ENCODE measurements around the gene UNC5C.
"Not testable (repeated sequence)": the region's sequence is repeated elsewhere in the genome, so short reads cannot be mapped to it uniquely, and the experiment has no call there.

Gene UNC5C

DNA sequence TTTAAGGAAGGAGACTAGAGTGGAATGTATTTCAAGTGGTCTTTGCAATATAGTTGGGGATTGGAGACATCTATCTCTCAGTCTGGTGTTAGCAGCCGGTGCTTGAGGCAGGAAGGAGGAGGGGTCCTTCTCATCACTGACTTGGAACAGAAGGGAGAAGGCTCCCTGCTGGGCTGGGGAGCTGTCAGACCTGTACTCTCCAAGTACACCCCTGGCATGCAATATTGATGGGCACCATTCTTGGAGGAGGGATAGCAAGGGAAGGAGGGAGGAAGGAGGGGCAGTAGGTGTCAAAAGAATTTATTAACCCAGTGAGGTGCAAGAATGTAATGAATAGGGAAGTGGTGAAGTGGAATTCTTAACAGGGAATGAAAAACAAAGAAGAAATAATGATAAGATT is 338.8 kb downstream of the UNC5C start:
- no peak for DNase-seq

DNA sequence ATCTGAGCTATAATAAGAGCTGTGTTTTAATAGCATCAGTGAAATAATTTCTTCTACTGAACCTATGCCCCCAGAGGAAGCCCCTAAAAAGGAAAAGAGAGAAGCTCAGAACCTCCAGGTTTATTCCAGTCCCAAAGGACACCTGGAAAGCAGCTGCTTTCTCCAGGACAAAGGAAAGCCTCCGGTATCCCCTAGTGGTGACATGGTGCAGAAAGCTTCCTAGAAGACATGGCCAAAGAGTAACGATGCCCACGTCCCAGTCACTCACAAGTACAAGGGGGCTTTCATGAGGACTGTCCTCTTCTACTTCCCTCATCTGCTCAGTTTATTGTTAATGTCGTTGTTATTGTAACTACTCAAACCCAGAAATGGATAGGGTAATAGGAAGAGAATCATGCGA is 343.9 kb downstream of the UNC5C start:
- no peak for DNase-seq

DNA sequence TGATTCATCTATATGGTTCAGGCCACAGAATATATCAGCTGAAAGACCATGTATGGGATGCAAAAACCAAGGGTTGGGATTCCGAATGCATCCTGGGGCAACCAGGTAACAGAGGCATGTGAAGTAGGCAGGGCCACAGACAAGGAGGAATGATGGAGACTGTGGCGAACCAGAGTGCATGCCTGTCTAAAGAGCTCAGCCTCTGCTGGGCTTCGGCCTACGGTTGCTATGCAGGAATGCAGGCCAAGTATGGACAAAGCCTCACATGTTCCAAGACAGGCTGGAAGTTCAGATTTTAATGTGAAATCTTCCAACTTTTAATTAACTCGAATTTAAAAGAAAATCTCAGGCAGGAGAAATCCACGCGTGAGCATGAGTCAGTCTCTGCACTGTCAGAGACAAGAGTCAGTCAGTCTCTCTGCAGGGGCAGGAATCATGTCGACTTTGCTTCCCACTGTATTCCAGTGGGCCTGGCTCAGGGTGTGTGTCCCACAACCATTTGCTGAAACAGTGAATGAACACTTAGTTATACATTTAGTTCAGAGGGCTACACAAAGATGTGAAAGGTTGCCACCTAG is 344.4 kb downstream of the UNC5C start:
- DNase-seq = no peak

DNA sequence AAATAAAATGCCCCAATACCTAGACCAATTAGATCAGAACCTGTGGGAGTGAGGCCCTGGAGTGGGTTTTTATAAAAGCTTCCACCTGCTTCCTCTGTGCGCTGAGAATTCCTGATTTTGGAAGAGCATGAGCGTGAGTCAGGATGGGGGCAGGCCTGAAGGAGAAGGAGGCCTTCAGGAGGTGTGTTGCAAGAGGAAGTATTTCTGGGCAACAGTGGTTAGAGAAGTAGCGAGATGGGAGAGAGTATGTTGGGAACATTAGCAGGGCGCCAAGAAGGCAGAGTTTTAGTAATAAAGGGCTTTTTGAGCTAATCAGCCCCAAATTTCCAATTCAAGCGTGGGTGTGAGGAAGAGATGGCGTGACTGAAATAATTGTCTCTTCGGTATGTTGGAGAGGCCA is 349.8 kb downstream of the UNC5C start:
- DNase-seq = no peak

DNA sequence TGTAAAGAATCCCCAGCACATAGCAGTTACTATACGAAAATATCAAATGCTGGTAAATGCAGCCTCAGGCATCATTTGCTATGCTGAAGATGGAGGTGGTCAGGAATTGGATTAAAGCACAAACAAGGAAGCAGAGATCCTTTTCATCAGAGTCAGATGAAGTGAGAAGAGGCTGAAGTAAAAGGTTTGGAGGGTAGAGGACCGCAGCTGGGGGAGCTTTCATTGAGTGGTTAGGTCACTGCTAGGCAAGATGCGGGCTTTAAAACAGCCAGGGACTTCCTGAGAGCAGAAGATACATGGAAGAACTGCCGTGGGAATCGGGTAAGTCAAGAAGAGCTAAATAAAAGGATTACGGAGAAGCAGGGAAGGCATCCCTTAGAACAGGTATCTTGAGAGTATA is 351.4 kb downstream of the UNC5C start:
- DNase-seq = no peak

DNA sequence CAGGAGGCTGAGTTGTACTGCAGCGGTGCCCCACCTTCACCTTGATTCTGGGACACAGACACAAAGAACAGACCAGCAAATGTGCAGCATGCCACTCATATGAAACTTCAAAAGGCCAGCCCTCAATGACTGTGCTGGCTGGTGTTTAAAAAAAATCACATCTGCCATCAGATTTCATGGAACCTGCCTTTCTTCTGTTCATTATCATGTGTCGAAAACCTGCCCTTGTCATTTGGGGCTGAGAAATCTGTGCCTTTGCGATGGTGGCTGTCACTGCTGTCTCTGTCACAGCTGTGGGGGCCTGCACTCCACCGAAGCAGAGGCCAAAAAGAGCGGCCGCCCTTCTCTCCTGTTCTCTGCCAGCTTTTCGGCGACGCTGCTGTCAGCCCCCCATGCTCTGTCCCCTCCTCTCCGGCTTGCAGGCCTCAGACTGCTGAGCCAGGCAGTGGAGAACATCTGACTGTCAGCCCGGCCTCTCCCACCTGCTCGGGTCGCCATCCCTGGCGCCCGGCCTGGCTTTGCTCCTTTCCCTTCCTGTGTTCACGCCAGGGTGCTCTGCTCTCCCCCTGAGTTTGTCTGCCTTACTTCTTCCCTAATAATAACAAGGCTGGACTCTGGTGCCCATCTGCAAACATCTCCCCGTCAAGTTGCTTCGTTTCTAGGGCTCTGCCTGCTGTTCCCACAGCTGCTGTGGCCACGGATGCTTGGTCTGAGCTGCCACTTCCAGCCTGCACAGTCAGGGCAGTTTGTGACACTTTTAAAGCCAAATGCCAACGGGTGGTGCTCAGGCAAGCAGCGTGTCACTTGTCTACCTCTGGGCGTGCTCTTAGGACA is 355.2 kb downstream of the UNC5C start:
- DNase-seq = no peak

DNA sequence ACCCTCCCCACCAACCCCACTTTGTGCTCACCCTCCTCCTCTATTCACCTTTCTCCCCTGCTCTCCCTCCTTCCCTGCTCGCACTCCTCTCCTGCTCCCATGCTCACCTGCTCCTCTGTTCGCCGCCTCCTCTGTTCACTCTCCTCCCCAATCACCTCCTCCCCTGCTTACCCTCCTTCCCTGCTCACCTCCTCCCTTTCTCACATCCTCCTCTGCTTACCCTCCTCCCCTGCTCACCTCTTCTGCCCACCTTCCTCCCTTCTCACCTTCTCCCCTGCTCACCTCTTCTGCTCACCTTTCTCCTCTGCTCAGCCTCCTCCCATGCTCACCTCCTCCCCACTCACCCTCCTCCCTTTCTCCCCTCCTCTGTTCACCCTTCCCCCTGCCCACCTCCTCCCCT is 357.2 kb downstream of the UNC5C start:
- no peak for DNase-seq

DNA sequence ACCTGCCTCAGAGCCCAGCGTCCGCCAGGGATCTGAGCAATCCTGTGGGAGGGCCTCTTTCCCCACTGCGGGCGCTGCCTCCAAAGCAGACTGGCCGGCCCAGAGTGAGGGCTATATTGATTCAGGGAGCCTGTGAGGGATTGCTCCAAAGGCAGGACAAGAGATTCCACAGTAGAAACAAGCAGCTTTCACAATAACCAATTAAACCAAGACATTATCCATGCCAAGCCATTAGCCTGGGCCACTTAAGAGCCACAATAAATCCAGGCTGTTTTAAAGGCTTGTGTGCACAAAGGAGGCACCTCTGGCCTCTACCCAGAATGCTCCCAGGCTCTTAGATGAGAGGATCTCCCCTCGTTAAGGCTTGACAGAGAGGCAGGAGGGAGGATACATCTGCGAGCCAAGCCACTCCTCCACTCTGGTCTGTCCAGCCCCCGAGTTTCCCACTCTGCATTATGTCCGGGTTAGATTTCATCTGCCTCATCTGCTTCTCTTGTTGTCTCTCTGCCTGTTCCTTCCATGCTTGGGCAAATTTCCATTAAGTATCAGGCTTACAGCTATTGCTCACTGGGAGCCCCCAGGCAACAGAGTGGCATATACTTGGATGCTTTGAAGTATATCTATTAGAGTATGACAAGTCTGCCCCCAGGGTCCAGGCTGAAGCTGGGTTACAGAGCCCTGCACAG is 357.9 kb downstream of the UNC5C start:
- DNase-seq = no peak

DNA sequence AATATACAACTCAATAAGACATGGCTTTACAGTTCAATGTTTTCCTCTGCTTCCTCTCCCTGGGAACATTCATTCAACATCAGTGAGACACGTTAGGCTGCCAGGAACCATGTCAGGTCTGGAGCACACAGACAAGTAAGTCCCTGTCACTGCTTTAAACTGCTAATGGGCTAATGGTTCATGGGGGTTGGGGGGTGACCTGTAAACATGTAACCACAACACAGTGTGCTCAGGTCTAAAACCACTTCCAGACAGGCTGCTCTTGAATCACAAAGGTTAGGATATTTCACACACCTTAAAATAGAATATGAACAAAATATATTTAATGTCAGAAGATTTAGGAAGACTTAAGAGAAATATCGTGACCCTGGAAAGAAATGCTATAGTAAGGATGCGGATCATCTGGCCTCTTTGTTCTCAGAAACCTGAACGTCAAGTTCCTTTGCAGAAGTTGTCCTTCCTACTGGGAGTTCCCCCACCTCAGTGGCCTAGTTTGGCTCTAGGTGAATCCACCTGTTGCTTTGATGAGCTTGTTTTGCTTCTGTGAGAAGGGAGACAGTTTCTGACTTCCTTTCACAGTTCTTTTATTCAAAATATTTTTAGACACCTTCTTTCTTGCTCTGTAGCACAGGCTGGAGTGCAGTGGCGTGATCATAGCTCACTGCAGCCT is 359.9 kb downstream of the UNC5C start:
- DNase-seq = no peak

DNA sequence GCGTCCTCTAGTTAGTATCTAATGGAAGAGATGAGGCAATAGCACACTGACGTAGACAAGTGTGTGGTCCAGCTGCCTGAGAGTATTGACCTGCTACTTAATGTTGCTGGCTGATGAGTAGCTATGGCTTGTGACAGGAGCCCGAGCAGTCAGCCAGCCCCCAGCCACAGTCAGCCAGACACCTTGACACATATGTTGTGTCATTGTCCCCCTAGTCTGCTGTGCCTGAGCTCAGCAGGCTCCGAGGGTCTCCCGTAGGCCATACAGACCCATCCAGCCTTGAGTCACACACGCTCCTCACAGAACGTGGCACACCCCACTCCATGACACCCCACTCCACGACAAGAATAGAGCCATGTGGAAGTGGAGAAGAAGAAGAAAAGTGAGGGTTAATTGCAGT is 362.1 kb downstream of the UNC5C start:
- no peak for DNase-seq

DNA sequence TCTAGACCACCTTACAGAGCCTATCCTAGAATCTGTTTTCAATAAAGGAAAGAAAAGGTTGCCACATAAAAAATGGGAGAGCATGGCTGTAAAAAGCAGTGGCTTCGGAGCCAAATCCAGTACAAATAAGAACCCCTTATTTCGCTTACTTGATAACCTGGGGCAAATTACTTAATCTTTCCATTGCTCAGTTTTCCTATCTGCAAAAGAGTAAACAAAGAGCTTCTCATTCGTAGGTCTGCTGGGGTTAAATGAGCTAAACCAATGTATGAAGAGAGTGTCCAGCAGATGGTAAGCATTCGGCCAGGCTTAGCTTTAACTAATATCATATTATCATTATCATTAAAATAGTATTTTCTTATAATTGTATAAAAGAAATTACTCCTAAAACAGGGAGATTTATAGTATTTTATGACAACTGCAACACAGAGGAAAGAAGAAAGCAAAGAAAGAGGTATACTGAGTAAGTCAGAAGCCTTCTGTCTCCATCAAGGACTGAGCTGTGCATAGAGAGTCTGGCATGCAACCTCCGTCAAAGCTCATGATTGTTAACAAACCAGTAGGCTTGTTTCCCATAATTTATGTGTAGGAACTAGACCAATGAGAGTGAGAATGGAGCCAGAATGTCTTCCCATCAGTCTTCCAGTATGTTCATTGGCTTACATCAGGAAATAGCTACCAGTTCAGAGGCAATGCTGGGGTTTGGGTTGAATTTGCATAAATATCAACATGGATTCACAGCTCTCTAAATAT is 364.9 kb downstream of the UNC5C start:
- DNase-seq = no peak

DNA sequence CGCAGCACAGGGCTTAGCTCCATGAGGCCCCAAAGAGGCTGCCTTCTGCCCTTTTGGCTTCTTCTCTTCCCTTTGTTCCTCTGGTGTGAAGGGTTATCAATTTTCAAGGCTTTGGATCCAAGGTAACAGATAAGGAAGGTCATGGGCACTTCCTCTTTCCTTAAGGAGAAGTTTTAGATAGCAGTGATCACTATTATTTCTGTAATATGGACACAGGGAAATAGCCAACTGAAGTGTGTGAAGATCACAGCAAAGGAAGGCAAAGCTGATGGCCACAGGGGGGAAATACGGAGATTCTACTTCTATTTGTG is 366.8 kb downstream of the UNC5C start:
- DNase-seq = no peak

DNA sequence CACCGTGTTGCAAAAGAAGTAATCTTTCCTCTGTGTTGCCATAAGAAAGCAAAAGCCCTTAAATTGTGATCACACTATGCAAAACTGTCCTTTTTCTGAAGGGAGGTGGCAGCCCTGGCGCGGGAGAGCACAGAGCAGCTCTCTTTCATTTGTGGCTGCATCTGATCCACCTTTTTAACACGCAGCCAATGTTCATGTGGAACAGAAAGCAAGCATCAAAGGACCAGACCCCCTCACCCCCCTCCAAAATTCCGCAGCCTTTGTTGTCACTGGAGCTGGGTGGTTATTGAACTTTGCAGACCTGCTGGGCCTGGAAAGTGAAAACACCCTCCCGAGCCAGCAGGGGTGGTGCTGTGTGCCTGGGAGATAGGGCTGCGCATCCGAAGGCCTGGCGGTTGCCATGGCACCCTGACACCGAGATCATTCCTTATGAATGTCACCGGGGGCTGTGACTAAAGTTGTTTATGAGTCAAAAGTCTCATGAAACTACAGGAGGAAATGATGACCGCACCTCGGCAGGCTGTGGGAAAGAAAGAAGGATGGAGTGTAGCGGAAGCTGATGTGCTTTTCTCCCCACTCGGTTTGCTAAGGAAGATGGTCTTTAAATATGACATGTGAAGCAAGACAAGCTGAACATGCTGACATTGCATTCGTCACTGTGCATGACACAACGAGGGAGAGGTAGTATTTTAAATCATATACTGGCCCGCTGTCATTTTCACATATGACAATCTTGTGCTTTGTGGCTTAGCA is 367.4 kb downstream of the UNC5C start:
- no peak for DNase-seq

DNA sequence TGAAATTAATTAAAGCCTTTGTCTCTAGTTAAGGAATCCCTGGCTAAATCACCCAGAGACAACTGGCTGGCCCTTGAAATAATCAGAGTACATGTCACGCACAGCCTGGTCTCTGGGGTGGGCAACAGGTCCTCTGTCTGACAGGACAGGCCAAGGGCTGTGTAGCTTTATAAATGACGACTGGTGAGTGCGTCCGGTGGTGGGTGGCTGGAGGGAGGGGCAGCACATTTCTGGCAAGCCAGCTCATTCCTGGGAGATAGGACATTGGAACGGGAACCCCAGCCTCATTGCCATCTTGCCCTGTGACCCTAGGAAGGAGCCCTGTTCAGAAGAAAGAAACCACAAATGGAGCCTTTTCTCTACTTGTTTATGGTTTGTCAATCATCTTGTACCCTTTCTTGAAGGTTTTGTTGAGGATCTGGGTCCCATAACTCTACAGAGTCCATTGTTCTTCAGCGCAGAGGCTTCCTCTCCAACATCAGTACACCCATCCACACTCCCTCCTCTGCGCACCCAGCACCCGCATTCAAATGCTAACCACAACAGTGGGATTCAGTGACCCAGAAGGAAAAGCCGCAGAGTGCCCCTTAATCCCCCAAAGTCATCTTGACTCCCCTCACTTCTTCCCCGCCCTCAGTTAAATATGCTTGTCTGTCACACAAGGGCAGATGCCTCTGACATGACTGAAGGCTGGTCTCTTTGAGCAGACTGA is 368.1 kb downstream of the UNC5C start:
- no peak for DNase-seq

DNA sequence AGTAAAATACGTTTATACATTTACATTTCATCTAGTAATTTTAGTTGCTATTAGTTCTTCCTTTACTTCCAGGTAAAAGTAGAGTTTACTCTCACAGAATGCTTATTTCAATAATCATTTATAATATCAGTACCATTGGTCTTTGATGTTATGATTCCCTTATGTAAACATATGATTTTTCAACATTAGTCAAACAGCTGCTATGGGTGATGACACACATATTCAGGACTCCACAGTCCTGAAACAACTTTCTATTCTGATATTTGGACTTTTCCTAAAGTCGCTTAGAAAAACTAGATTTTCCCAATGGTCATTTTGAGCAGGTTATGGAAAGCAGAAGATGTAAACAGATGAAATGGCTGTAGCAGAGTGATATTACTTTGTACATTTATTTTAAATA is 369.8 kb downstream of the UNC5C start:
- DNase-seq = no peak

DNA sequence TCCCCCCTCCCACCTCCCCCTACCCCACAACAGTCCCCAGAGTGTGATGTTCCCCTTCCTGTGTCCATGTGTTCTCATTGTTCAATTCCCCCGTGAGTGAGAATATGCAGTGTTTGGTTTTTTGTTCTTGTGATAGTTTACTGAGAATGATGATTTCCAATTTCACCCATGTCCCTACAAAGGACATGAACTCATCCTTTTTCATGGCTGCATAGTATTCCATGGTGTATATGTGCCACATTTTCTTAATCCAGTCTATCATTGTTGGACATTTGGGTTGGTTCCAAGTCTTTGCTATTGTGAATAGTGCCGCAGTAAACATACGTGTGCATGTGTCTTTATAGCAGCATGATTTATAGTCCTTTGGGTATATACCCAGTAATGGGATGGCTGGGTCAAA is 377.4 kb downstream of the UNC5C start:
- not testable (repeated sequence) for DNase-seq

DNA sequence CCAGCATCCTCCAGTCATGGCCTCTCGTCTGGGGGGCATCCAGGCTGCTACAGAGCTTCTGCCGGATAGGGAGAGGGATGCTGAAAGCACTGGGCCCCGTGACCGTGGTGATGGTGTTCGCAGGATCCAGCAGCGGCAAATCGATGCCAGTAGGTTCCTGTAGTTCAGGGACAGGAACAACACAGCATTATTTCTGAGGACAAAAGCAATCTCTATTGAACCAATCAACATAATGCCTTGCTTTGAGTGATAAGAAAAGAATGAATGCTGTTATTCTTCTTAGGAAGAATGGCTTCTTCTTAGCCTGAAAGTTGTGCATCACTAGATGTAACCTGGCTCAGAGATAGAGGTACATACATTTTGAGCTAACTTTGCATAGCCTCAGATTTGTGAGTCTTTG is 378.6 kb downstream of the UNC5C start:
- DNase-seq = no peak

DNA sequence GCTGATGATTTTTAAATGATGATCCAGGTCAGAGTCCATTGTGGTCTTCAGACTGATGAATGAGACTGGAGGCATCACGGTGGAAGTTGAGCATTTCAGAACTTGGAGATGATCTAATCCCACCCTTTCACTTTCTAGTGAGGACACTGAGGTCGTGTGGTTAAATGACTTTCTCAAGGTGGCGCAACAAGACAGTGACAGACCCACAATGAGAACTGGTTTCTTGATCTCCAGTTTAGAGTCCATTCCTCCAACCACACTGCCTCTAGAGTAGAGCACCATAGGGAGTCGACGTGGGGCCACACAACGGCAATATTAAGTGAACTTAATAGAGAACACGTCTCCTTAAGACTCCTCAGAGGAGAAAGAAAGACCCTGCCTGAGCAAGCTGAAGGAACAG is 381.0 kb downstream of the UNC5C start:
- no peak for DNase-seq

DNA sequence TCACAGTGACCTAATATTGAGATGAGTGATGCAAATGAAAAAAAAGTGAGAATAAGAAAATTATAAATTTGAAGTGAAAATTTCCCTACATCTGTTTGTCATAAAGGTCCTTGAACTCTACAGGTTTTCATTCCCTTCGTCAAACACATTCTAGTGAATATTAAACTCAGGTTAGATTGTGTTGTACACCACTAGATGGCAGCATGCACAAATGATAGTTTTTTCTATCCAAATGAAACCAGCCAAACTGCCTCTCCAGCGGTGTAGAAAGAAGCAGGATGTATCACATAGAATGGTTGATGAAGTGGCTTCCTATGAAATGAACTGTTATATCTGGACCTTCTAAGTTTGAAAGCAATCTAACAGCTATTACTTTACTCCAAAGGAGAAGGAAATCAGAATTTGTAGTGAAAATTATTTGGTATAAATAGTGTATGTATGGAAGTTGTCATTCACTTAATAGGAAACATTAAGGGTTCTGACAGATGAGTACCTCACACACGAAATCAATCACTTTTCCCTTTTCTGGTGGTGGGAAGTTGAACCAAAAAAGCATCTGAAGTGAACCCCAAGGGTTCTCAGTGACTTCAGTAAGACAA is 382.7 kb downstream of the UNC5C start:
- DNase-seq = peak; percentile 35

DNA sequence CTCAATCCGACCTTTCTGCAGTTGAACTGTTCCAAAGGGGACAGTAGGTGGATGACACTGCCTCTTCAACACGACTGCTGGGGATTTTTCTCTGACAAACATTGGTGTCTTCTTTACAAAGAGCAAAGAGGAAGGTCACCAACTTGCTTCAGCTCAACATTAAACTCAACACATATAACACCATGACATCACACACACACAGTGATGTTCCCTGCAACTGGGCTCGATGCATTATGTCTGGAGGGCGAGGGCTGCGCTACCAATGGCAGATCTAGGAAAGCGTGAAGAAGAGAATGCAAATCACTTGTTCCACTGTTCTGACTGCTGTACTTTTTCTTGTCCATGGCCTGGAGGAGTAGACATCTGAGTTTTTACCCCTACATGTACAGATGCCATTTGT is 385.9 kb downstream of the UNC5C start:
- no peak for DNase-seq

DNA sequence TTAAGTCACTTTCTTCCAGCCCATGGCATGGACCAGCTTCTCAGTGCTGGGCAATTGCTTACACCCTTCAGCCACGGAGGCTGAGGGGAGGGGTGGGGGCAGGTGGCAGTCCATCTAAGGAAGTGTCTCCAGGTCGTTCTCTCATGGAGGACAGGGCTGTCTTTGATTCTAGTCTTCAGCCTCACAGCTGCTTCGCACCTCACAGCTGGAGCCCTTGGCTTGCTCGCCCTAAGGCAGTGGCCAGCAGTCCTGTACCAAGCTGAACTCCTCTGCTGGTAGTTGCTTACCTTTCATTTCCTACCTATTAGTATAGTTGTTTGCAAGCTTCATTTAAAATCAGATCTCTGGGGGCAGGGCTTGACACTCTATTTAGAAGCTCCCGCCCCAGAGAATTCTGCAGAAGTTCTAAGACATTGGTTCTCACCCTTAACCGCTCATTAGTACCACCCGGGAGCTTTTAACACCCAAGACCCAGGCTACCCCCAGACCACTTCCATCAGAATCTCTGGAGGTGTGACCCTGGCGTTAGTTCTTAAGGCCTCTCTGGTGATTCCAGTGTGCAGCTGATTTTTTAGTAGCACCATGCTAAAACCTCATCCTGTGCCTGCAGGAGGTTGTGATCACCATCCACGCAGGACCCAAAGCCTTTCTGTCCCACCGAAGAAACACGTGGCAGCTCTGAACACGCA is 386.8 kb downstream of the UNC5C start:
- DNase-seq = no peak

All from stimulated activated CD4-positive, alpha-beta T cell treated with anti-CD3 and anti-CD28 coated beads, Interleukin-4, amount 100 ng/mL, for 24 hours (primary cell).